Measurements from ENCODE around the gene TRMT10A. TPM values are rescaled to one million over a fixed set of nuclear protein-coding genes. Genes with fewer than 3 reads are reported as not detected.

The TRMT10A gene
- total and polyA plus RNA-seq, 2 experiments from 2014 or later: 4.7 to 5.3 TPM

DNA sequence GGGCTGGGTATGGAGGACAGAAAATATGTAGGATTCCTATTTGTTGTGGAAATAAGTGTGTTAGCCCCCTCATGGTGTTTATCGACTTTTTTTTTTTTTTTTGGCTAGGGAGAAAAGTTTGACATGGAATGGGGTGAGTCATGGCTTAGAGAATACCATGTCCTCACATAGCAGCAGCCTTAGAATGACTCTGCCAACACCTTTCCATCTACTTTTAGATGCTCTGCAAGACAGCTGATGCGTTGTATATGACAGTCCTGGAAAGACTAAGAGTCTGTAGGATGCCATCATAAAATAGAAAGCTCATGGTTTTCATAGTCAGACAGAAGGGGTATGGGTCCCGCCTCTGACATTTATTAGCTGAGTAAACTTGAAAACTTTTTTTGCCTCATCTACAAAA is 48.4 kb upstream of the TRMT10A start:
- DNase-seq (ENCODE audit: low spot score): no peak
- Histone ChIP-seq H3K4me3 (no peak overlapping the region), H3K9me2 (ENCODE audit: insufficient read depth) (0 out of 2 replicates have a peak, but pooled peaks cover 4% of the 10 kb centered on the region), H3K27me3 (ENCODE audit: insufficient read depth) (no peaks in the 10 kb centered on the region), H3K27ac (ENCODE audit: low read depth) (no peak overlapping the region), H3K4me1 (ENCODE audit: insufficient read depth) (no peaks in the 10 kb centered on the region), H2AFZ (no peak overlapping the region), H3K4me2 (no peak overlapping the region), H4K20me1 (replicated peaks; ENCODE audit: insufficient read depth) (no peaks in the 10 kb centered on the region), H3K79me2 (replicated peaks; ENCODE audit: insufficient read depth) (no peaks in the 10 kb centered on the region), H3F3A (replicated peaks; ENCODE audit: low read depth) (no peaks in the 10 kb centered on the region), H3K36me3 (ENCODE audit: insufficient read depth) (no peaks in the 10 kb centered on the region)
- Mint-ChIP-seq H3K4me1 (peaks cover 5% of the 10 kb centered on the region; the same call in 2 of the 3 replicates), H3K27me3 (ENCODE audit: insufficient read depth, low read depth, poor library complexity) (no peaks in the 10 kb centered on the region), H3K27ac (no peak overlapping the region), H3K9me3 (no peaks in the 10 kb centered on the region), H3K4me3 (no peak overlapping the region), H3K36me3 (ENCODE audit: low read depth) (no peaks in the 10 kb centered on the region)
- TF ChIP-seq CREB1 (CRISPR knock-in tag; IDR thresholded peaks at IDR 0.05; ENCODE audit: low read depth) (no peak), POLR2AphosphoS5 (IDR thresholded peaks at IDR 0.05; ENCODE audit: low read depth) (no peak), NANOG (IDR thresholded peaks at IDR 0.05; ENCODE audit: borderline replicate concordance) (no peak), STAT1 (IDR thresholded peaks at IDR 0.05; ENCODE audit: unreplicated experiment) (no peak)
- TF ChIP-seq, protein P1, sequence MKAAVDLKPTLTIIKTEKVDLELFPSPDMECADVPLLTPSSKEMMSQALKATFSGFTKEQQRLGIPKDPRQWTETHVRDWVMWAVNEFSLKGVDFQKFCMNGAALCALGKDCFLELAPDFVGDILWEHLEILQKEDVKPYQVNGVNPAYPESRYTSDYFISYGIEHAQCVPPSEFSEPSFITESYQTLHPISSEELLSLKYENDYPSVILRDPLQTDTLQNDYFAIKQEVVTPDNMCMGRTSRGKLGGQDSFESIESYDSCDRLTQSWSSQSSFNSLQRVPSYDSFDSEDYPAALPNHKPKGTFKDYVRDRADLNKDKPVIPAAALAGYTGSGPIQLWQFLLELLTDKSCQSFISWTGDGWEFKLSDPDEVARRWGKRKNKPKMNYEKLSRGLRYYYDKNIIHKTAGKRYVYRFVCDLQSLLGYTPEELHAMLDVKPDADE (IDR thresholded peaks at IDR 0.05): no peak
- TF ChIP-seq, protein P2, sequence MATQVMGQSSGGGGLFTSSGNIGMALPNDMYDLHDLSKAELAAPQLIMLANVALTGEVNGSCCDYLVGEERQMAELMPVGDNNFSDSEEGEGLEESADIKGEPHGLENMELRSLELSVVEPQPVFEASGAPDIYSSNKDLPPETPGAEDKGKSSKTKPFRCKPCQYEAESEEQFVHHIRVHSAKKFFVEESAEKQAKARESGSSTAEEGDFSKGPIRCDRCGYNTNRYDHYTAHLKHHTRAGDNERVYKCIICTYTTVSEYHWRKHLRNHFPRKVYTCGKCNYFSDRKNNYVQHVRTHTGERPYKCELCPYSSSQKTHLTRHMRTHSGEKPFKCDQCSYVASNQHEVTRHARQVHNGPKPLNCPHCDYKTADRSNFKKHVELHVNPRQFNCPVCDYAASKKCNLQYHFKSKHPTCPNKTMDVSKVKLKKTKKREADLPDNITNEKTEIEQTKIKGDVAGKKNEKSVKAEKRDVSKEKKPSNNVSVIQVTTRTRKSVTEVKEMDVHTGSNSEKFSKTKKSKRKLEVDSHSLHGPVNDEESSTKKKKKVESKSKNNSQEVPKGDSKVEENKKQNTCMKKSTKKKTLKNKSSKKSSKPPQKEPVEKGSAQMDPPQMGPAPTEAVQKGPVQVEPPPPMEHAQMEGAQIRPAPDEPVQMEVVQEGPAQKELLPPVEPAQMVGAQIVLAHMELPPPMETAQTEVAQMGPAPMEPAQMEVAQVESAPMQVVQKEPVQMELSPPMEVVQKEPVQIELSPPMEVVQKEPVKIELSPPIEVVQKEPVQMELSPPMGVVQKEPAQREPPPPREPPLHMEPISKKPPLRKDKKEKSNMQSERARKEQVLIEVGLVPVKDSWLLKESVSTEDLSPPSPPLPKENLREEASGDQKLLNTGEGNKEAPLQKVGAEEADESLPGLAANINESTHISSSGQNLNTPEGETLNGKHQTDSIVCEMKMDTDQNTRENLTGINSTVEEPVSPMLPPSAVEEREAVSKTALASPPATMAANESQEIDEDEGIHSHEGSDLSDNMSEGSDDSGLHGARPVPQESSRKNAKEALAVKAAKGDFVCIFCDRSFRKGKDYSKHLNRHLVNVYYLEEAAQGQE (IDR thresholded peaks at IDR 0.05; ENCODE audit: unreplicated experiment): no peak
- ATAC-seq: no peak

DNA sequence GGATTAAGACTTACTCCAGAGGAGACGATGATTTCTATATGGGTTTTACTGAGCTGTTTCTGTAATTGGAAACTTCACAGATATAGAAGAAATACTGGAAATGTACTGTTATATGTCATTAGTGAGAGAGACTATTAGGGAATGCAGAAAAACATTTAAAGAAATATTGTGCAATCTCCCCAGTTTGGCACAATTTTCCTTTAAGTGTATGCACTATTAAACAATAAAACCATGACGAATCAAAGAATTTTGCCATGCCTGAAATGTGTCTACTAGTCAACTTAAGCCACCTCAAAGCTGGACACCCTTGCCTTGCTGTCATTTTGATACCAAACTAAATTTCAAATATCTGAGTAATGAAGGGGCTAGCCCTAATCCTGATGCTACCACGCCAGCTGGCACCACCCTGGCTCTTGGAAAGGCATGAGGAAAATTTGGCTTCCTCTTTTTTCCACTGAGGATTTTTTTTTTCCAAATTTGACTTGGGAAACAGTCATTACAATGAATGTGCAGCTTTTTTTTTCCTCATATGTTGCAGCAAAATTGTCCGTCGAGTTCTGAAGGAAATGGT is 46.9 kb upstream of the TRMT10A start:
- Mint-ChIP-seq H3K4me3 (no peak overlapping the region), H3K27ac (no peak overlapping the region), H3K9me3 (no peaks in the 10 kb centered on the region), H3K27me3 (ENCODE audit: insufficient read depth, low read depth, poor library complexity) (no peaks in the 10 kb centered on the region), H3K4me1 (peaks cover 5% of the 10 kb centered on the region; the same call in 2 of the 3 replicates), H3K36me3 (ENCODE audit: low read depth) (no peaks in the 10 kb centered on the region)
- Histone ChIP-seq H2AFZ (no peak overlapping the region), H3K27me3 (ENCODE audit: insufficient read depth) (no peaks in the 10 kb centered on the region), H3K4me2 (no peak overlapping the region), H3F3A (replicated peaks; ENCODE audit: low read depth) (no peaks in the 10 kb centered on the region), H3K27ac (ENCODE audit: low read depth) (no peak overlapping the region), H3K4me3 (no peak overlapping the region), H4K20me1 (replicated peaks; ENCODE audit: insufficient read depth) (no peaks in the 10 kb centered on the region), H3K4me1 (ENCODE audit: insufficient read depth) (no peaks in the 10 kb centered on the region), H3K36me3 (ENCODE audit: insufficient read depth) (no peaks in the 10 kb centered on the region), H3K79me2 (replicated peaks; ENCODE audit: insufficient read depth) (no peaks in the 10 kb centered on the region), H3K9me2 (ENCODE audit: insufficient read depth) (0 out of 2 replicates have a peak, but pooled peaks cover 4% of the 10 kb centered on the region)
- ATAC-seq: no peak
- no peak for TF ChIP-seq ZNF331 (CRISPR knock-in tag; IDR thresholded peaks at IDR 0.05; ENCODE audit: low read depth)
- TF ChIP-seq, protein P2 (IDR thresholded peaks at IDR 0.05; ENCODE audit: unreplicated experiment): no peak
- no peak for TF ChIP-seq CREB1 (CRISPR knock-in tag; IDR thresholded peaks at IDR 0.05; ENCODE audit: low read depth)
- TF ChIP-seq EZH2 (IDR thresholded peaks at IDR 0.05; ENCODE audit: low read depth, unreplicated experiment): no peak
- no peak for DNase-seq (ENCODE audit: low spot score)

Data from GM23338 (cell line).